Body of pancreas (tissue), 4 donors: ENCODE data around the gene SYNPO2. TPM values are rescaled to one million over a fixed set of nuclear protein-coding genes. Genes with fewer than 3 reads are reported as not detected.
"Not testable (repeated sequence)": the region's sequence is repeated elsewhere in the genome, so short reads cannot be mapped to it uniquely, and the experiment has no call there.

Experiments
- ATAC-seq: fragments of 150-250 bp; one replicate; pipeline ENCODE4 v1.9.1; 2016
- DNase-seq, 4 donors: peaks; one replicate each; pipeline ENCODE4 v3.0.0-alpha.2; 2019
- H3K27ac ChIP-seq, 4 donors: fragments of 200-600 bp; sonication (generic); 1 replicate in 3 of 4; 2 replicates in 1 of 4; pipeline versions ENCODE4 v1.5.1 to v1.6.1; 2016 to 2019; ENCODE audit warnings: mild to moderate bottlenecking in 1 of 4, mixed read lengths in 1 of 4, moderate library complexity in 1 of 4
- H3K27me3 ChIP-seq, 2 donors: fragments of 200-600 bp; sonication (generic); one replicate each; pipeline ENCODE4 v1.6.0; 2016; ENCODE audit warnings: mild to moderate bottlenecking in 1 of 2
- H3K36me3 ChIP-seq, 2 donors: fragments of 200-600 bp; sonication (generic); replicated peaks in 1 of 2; 2 replicates each; pipeline ENCODE4 v1.5.1; 2016; ENCODE audit warnings: low read depth in 2 of 2; ENCODE audit not compliant: insufficient read depth in 1 of 2
- H3K4me1 ChIP-seq: fragments of 200-600 bp; sonication (generic); one replicate; pipeline ENCODE4 v1.6.0; 2016
- H3K4me3 ChIP-seq, 2 donors: fragments of 200-600 bp; sonication (generic); 1 replicate in 1 of 2; 2 replicates in 1 of 2; pipeline ENCODE4 v1.5.1; 2016 to 2019
- H3K9me3 ChIP-seq, 3 donors: fragments of 200-600 bp; sonication (generic); 1 replicate in 2 of 3; 2 replicates in 1 of 3; pipeline ENCODE4 v1.5.1; 2016
- CTCF ChIP-seq, 7 experiments: fragments of 450-650 bp in 4 of 7; fragments of 200-600 bp in 3 of 7; sonication (generic) in 3 of 7; IDR thresholded peaks; one replicate each; pipeline ENCODE4 v1.5.1; 2016 to 2019; ENCODE audit warnings: antibody characterized with exemption in 7 of 7
- POLR2A ChIP-seq, 3 donors: fragments of 450-650 bp; IDR thresholded peaks; one replicate each; pipeline ENCODE4 v1.6.1; 2016; ENCODE audit warnings: antibody characterized with exemption in 3 of 3, mild to moderate bottlenecking in 2 of 3
- WGBS, 2 donors: methylation state at CpG; one replicate each; pipeline ENCODE4 v1.1.5; 2017; 5-methylcytosine and 5-hydroxymethylcytosine counted together
- intact Hi-C: fragments of 100-400 bp; cut with DNase I; formaldehyde crosslinking; loops from one replicate; pipeline ENCODE4 v1.15.1; 2023
- total RNA-seq, 2 donors: library from RNA; depleted of rRNA; stranded (reverse); fragments of >200 nt; gene quantifications; one replicate each; pipeline ENCODE4 v1.1.0, GENCODE V29; 2016

SYNPO2 gene
- total RNA-seq, 2 donors from 2014 or later: 7.6 to 19.5 TPM

DNA sequence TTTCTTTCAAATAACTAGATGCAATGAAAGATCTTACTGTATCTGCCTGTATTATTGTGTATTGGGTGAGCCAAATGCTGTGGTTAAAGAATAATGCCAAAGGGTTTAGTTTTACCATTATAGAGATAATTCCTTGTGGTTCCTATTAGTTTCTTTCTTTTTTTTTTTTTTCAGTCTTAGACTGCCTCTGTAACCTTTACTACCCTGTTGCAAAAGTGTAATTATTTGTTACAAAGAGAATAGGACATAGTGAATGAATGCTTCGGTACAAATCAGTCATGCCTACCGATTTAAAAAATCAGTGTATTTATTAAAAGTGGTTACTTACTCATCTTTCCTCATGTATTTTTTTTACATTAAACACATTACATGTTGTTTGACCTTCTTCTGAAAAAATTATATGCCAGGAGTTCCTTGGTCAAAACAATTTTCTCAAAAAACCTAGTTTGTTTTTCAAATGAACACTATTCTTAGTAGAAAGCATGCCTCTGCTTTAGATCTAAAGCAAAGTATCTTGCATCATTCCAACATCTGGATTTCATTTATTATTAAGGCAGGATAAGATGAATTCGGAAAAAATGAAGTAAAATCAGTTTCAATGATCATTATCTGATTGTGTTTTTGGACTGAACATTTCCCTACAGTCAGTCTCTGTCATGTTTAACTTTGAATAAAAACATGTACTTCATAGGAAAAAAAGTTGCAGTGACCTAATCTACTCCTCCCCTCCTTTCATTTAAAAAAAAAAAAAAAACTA, 21.2 kb upstream of the SYNPO2 start:
- no peaks in the 10 kb centered on the region for H3K27me3 ChIP-seq
- ATAC-seq: no peak
- intact Hi-C loops: no loop called here

DNA sequence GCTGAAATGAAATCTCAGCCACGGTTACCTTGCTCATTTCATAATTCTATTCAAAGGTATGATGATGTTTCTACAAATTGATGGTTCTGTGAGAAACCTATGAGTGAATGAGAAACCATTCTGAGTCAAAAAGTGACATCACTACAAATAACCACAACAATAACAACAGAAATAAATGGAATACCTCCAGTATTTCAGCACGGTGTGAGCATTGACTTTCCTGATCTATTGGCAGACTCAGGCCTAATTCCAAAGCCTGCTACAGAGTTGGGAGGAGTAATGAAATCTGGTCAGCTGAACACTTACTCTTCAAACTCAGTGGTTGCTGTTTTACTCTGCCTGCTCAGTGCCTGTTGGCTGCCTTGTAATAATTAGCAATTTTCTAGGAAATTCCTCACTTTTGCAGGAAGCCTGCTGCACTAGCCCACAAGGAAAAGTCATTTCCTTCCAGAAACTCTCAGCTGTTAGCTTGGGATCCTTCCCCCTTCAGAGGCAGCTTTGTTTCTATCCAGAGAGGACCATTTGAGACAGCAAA, 18.8 kb upstream of the SYNPO2 start:
- no peak overlapping the region for H3K27ac ChIP-seq
- ATAC-seq (no peak), DNase-seq (no peak)
- no peaks in the 10 kb centered on the region for H3K4me1 ChIP-seq
- H3K4me3 ChIP-seq: no peak overlapping the region
- H3K36me3 ChIP-seq: no peaks in the 10 kb centered on the region
- H3K9me3 ChIP-seq: no peaks in the 10 kb centered on the region
- 57% methylated on average over 2 of the region's 2 CpGs for WGBS, 2 donors
- TF ChIP-seq CTCF (IDR thresholded peaks at IDR 0.05) (no peak), POLR2A (IDR thresholded peaks at IDR 0.05) (no peak)
- H3K27me3 ChIP-seq: no peaks in the 10 kb centered on the region
- intact Hi-C loops: no loop called here

More for the DNA sequence above, 21.2 kb upstream of the SYNPO2 start:
- H3K4me3 ChIP-seq: no peak overlapping the region
- H3K4me1 ChIP-seq: no peaks in the 10 kb centered on the region
- TF ChIP-seq CTCF (IDR thresholded peaks at IDR 0.05) (no peak), POLR2A (IDR thresholded peaks at IDR 0.05) (no peak)
- no peaks in the 10 kb centered on the region for H3K36me3 ChIP-seq
- WGBS, 2 donors: 76 to 82% methylated on average over 3 of the region's 3 CpGs
- no peak for DNase-seq
- no peaks in the 10 kb centered on the region for H3K9me3 ChIP-seq
- no peak overlapping the region for H3K27ac ChIP-seq

- Histone ChIP-seq H3K9me3 (no peaks in the 10 kb centered on the region), H3K4me3 (no peak overlapping the region), H3K27ac (no peak overlapping the region), H3K4me1 (no peaks in the 10 kb centered on the region), H3K36me3 (no peaks in the 10 kb centered on the region), H3K27me3 (no peaks in the 10 kb centered on the region)
- TF ChIP-seq POLR2A (IDR thresholded peaks at IDR 0.05): no peak
- ATAC-seq (no peak), DNase-seq (no peak)
- 76 to 77% methylated on average over 4 of the region's 4 CpGs for WGBS, 2 donors
- intact Hi-C loops: no loop called here
Observed at GRCh38 chr4:118872181-118872580, 16.5 kb upstream of the SYNPO2 start.

- intact Hi-C loops: no loop called here
- Histone ChIP-seq H3K4me1 (no peaks in the 10 kb centered on the region), H3K36me3 (no peaks in the 10 kb centered on the region), H3K4me3 (no peak overlapping the region), H3K27me3 (no peaks in the 10 kb centered on the region), H3K9me3 (no peaks in the 10 kb centered on the region), H3K27ac (no peak overlapping the region)
- WGBS, 2 donors: 88% methylated on average over 6 of the region's 6 CpGs
- DNase-seq (no peak), ATAC-seq (no peak)
- no peak for TF ChIP-seq CTCF (IDR thresholded peaks at IDR 0.05)
- no peak for TF ChIP-seq POLR2A (IDR thresholded peaks at IDR 0.05)
Observed at GRCh38 chr4:118877797-118878196, 10.9 kb upstream of the SYNPO2 start.

DNA sequence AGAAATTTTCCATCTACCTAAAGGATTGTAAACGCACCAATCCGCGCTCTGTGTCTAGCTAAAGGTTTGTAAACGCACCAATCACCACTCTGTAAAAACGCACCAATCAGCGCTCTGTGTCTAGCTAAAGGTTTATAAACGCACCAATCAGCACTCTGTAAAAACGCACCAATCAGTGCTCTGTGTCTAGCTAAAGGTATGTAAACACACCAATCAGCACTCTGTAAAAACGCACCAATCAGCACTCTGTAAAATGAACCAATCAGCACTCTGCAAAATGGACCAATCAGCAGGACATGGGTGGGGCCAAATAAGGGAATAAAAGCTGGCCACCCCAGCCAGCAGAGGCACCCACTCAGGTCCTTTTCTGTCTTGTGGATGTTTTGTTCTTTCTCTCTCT, 10.1 kb upstream of the SYNPO2 start:
- intact Hi-C loops, H3K4me3 ChIP-seq, H3K36me3 ChIP-seq, H3K27ac ChIP-seq, ATAC-seq, H3K4me1 ChIP-seq, H3K27me3 ChIP-seq, DNase-seq, H3K9me3 ChIP-seq: not testable (repeated sequence)
- 88 to 93% methylated on average over 9 of the region's 9 CpGs for WGBS, 2 donors

DNA sequence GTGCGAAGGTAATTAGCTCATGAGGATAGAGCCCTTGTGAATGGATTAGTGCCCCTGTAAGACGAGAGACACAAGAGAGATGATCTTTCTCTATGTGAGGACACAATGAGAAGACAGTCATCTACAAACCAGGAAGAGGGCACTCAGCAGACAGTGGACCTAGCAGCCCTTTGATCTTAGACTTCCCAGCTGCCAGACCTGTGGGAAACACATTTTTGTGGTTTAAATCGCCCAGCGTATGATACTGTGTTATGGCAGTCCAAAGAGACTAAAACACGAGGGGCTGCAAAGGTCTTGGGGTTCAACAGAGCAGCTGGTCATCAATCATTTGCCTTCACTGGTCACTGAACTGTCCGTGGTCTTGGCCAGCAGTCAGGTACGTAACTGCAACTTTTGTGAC, 9.2 kb upstream of the SYNPO2 start:
- Histone ChIP-seq H3K27ac (no peak overlapping the region), H3K27me3 (no peaks in the 10 kb centered on the region), H3K9me3 (no peaks in the 10 kb centered on the region), H3K4me1 (no peaks in the 10 kb centered on the region), H3K4me3 (no peak overlapping the region), H3K36me3 (no peaks in the 10 kb centered on the region)
- TF ChIP-seq CTCF (IDR thresholded peaks at IDR 0.05): no peak
- TF ChIP-seq POLR2A (IDR thresholded peaks at IDR 0.05): no peak
- intact Hi-C loops: no loop called here
- ATAC-seq: no peak
- 64 to 68% methylated on average over 6 to 7 of the region's 7 CpGs for WGBS, 2 donors
- DNase-seq: no peak
